Measurements from ENCODE around the gene NCBP2L. TPM values are rescaled to one million over a fixed set of nuclear protein-coding genes. Genes with fewer than 3 reads are reported as not detected.

Gene NCBP2L
- total RNA-seq, 1 donor from 2014 or later: not detected

- FAIRE-seq: no peak
- TF ChIP-seq, protein P1, sequence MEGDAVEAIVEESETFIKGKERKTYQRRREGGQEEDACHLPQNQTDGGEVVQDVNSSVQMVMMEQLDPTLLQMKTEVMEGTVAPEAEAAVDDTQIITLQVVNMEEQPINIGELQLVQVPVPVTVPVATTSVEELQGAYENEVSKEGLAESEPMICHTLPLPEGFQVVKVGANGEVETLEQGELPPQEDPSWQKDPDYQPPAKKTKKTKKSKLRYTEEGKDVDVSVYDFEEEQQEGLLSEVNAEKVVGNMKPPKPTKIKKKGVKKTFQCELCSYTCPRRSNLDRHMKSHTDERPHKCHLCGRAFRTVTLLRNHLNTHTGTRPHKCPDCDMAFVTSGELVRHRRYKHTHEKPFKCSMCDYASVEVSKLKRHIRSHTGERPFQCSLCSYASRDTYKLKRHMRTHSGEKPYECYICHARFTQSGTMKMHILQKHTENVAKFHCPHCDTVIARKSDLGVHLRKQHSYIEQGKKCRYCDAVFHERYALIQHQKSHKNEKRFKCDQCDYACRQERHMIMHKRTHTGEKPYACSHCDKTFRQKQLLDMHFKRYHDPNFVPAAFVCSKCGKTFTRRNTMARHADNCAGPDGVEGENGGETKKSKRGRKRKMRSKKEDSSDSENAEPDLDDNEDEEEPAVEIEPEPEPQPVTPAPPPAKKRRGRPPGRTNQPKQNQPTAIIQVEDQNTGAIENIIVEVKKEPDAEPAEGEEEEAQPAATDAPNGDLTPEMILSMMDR (IDR thresholded peaks at IDR 0.05; ENCODE audit: insufficient read depth, low read length, severe bottlenecking): no peak
- DNase-seq (ENCODE audit: low read depth): no peak
- no peak overlapping the region for H3K4me3 ChIP-seq (ENCODE audit: low read depth, low read length)
- no peaks in the 10 kb centered on the region for H3K27me3 ChIP-seq (ENCODE audit: control insufficient read depth, insufficient read depth, low read length)
- no peaks in the 10 kb centered on the region for H3K36me3 ChIP-seq (ENCODE audit: control insufficient read depth, insufficient read depth, low read length)
These were observed 38.8 kb upstream of the NCBP2L start for GRCh38 chrX:107738768-107739167.

- no peak for DNase-seq (ENCODE audit: low read depth)
- H3K36me3 ChIP-seq (ENCODE audit: control insufficient read depth, insufficient read depth, low read length): no peaks in the 10 kb centered on the region
- no peaks in the 10 kb centered on the region for H3K27me3 ChIP-seq (ENCODE audit: control insufficient read depth, insufficient read depth, low read length)
- FAIRE-seq: no peak
- TF ChIP-seq, protein P1 (IDR thresholded peaks at IDR 0.05; ENCODE audit: insufficient read depth, low read length, severe bottlenecking): no peak
- H3K4me3 ChIP-seq (ENCODE audit: low read depth, low read length): no peak overlapping the region
These were observed 38.0 kb upstream of the NCBP2L start for GRCh38 chrX:107739541-107739940.

DNA sequence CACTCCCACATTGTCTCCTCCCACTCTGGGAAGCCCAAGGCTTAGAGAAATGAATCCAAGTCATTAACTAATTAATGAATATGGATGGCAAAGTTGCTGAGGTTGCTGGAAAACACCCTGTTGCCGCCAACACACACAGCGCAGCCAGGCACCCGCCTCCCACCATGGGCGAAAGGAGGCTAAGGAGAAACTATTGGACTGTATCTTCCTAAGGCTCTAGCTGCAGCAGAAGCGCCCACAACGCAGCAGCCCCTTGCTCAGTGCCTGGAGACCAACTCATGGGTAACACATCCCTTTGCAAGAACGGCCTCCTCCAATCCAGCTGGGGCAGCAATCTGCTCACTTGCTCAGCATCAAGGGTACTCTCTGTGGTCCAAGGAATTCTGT, 36.1 kb upstream of the NCBP2L start:
- Histone ChIP-seq H3K36me3 (ENCODE audit: control insufficient read depth, insufficient read depth, low read length) (no peaks in the 10 kb centered on the region), H3K27me3 (ENCODE audit: control insufficient read depth, insufficient read depth, low read length) (no peaks in the 10 kb centered on the region), H3K4me3 (ENCODE audit: low read depth, low read length) (no peak overlapping the region)
- no peak for FAIRE-seq
- no peak for DNase-seq (ENCODE audit: low read depth)
- TF ChIP-seq, protein P1 (IDR thresholded peaks at IDR 0.05; ENCODE audit: insufficient read depth, low read length, severe bottlenecking): no peak

GRCh38 chrX:107742700-107743191, 34.8 kb upstream of the NCBP2L start:
- no peaks in the 10 kb centered on the region for H3K27me3 ChIP-seq (ENCODE audit: control insufficient read depth, insufficient read depth, low read length)
- FAIRE-seq: no peak
- TF ChIP-seq, protein P1 (IDR thresholded peaks at IDR 0.05; ENCODE audit: insufficient read depth, low read length, severe bottlenecking): no peak
- H3K36me3 ChIP-seq (ENCODE audit: control insufficient read depth, insufficient read depth, low read length): no peaks in the 10 kb centered on the region
- DNase-seq (ENCODE audit: low read depth): no peak
- H3K4me3 ChIP-seq (ENCODE audit: low read depth, low read length): no peak overlapping the region

GRCh38 chrX:107743995-107744394, 33.5 kb upstream of the NCBP2L start:
- no peak overlapping the region for H3K4me3 ChIP-seq (ENCODE audit: low read depth, low read length)
- no peaks in the 10 kb centered on the region for H3K27me3 ChIP-seq (ENCODE audit: control insufficient read depth, insufficient read depth, low read length)
- no peaks in the 10 kb centered on the region for H3K36me3 ChIP-seq (ENCODE audit: control insufficient read depth, insufficient read depth, low read length)
- TF ChIP-seq, protein P1 (IDR thresholded peaks at IDR 0.05; ENCODE audit: insufficient read depth, low read length, severe bottlenecking): no peak
- FAIRE-seq (no peak), DNase-seq (ENCODE audit: low read depth) (no peak)

- no peak for FAIRE-seq
- no peak overlapping the region for H3K4me3 ChIP-seq (ENCODE audit: low read depth, low read length)
- no peaks in the 10 kb centered on the region for H3K36me3 ChIP-seq (ENCODE audit: control insufficient read depth, insufficient read depth, low read length)
- H3K27me3 ChIP-seq (ENCODE audit: control insufficient read depth, insufficient read depth, low read length): no peaks in the 10 kb centered on the region
- DNase-seq (ENCODE audit: low read depth): no peak
- TF ChIP-seq, protein P1 (IDR thresholded peaks at IDR 0.05; ENCODE audit: insufficient read depth, low read length, severe bottlenecking): no peak
These were observed 32.7 kb upstream of the NCBP2L start for GRCh38 chrX:107744868-107745267.
